Muscle of arm (tissue), 12 donors: ENCODE results near the gene AHCY. TPM values are rescaled to one million over a fixed set of nuclear protein-coding genes. Genes with fewer than 3 reads are reported as not detected.

ENCODE experiments used
- polyA plus RNA-seq, 12 donors: library from polyadenylated mRNA; unstranded; fragments of 120-200 nt; gene quantifications; one replicate each; pipeline ENCODE4 v1.2.1, GENCODE V29; 2013; ENCODE audit not compliant: insufficient read length in 12 of 12

AHCY gene
- polyA plus RNA-seq, 12 donors, result 123 to 216 (median 175) TPM; not detected in 1

Other genes starting within 250 kb of the AHCY start
- 10 to 100 TPM in 11 of 12 donors, not detected in 1; 42.7 to 53.0 (median 47.0) TPM for gene EIF2S2, start 191.1 kb downstream of the AHCY start, polyA plus RNA-seq
- gene ASIP, start 61.9 kb downstream of the AHCY start, polyA plus RNA-seq, result 10 to 100 TPM in 1 of 12 donors, 1 to 10 TPM in 1, under 1 TPM in 6, not detected in 4; 0.21 to 10.2 (median 0.33) TPM
- gene ITCH, start 59.9 kb upstream of the AHCY start, polyA plus RNA-seq, result 10 to 100 TPM in 11 of 12 donors, not detected in 1; 13.1 to 38.0 (median 31.3) TPM
- 100 to 1,000 TPM in 11 of 12 donors, not detected in 1; 108 to 188 (median 121) TPM for gene DYNLRB1, start 213.1 kb upstream of the AHCY start, polyA plus RNA-seq